ENCODE results near the gene CHD1L.
A peak's percentile ranks its signal among the peaks of the same experiment; 100 is the strongest.
"Not testable (repeated sequence)": the region's sequence is repeated elsewhere in the genome, so short reads cannot be mapped to it uniquely, and the experiment has no call there.

CHD1L gene

GRCh38 chr1:147316968-147317367, 74.5 kb downstream of the CHD1L start:
- Histone ChIP-seq H3K4ac (ENCODE audit: low read length) (no peak overlapping the region), H2BK12ac (ENCODE audit: low read length) (no peak overlapping the region), H3K14ac (ENCODE audit: low read length) (no peak overlapping the region), H3K79me1 (ENCODE audit: low read depth, low read length) (no peaks in the 10 kb centered on the region), H2BK15ac (ENCODE audit: low read length) (no peak overlapping the region), H3K23ac (ENCODE audit: low read depth, low read length, poor library complexity) (no peak overlapping the region), H3K4me2 (ENCODE audit: insufficient read depth, low read length, poor library complexity, severe bottlenecking) (no peak overlapping the region), H2AFZ (ENCODE audit: low read length) (no peak overlapping the region), H3K36me3 (replicated peaks in 1 of 2; ENCODE audit: control insufficient read depth in 2 of 2, insufficient read depth in 2 of 2, low read length in 2 of 2) (no peaks in the 10 kb centered on the region), H2BK5ac (ENCODE audit: low read length) (no peak overlapping the region), H3K4me3 (ENCODE audit: low read length in 2 of 2) (no peak overlapping the region), H3K27me3 (ENCODE audit: control insufficient read depth in 3 of 3, insufficient read depth in 3 of 3, low read depth in 1 of 3, low read length in 3 of 3) (no peaks in the 10 kb centered on the region), H2BK120ac (ENCODE audit: low read depth, low read length) (no peak overlapping the region), H3K27ac (replicated peaks; ENCODE audit: low read length) (no peak overlapping the region), H3K4me1 (ENCODE audit: control insufficient read depth in 2 of 2, insufficient read depth in 1 of 2, low read depth in 1 of 2, low read length in 2 of 2) (no peaks in the 10 kb centered on the region), H3K9ac (ENCODE audit: low read depth, low read length, poor library complexity) (no peak overlapping the region), H4K91ac (ENCODE audit: low read depth, low read length, poor library complexity) (no peak overlapping the region), H3K18ac (ENCODE audit: low read length) (no peak overlapping the region), H3K9me3 (replicated peaks in 1 of 2; ENCODE audit: control insufficient read depth in 2 of 2, insufficient read depth in 1 of 2, low read depth in 1 of 2, low read length in 2 of 2) (peaks cover 0 to 7% of the 10 kb centered on the region in 2 donors), H4K8ac (ENCODE audit: low read depth, low read length) (no peak overlapping the region), H2AK5ac (ENCODE audit: low read depth, low read length) (no peak overlapping the region)
- WGBS, 2 donors (ENCODE audit: extremely low coverage in 2 of 2, insufficient read length in 2 of 2, insufficient replicate concordance in 1 of 2), result no CpG with 5 or more reads among the region's 3 CpGs
- DNase-seq (ENCODE audit: low spot score), result no peak

GRCh38 chr1:147326933-147327687, 84.6 kb downstream of the CHD1L start:
- H4K91ac ChIP-seq (ENCODE audit: low read depth, low read length, poor library complexity); H3K79me1 ChIP-seq (ENCODE audit: low read depth, low read length); H3K4me3 ChIP-seq (ENCODE audit: low read length in 2 of 2); H3K9me3 ChIP-seq (replicated peaks in 1 of 2; ENCODE audit: control insufficient read depth in 2 of 2, insufficient read depth in 1 of 2, low read depth in 1 of 2, low read length in 2 of 2); H3K36me3 ChIP-seq (replicated peaks in 1 of 2; ENCODE audit: control insufficient read depth in 2 of 2, insufficient read depth in 2 of 2, low read length in 2 of 2); H2AK5ac ChIP-seq (ENCODE audit: low read depth, low read length); H3K9ac ChIP-seq (ENCODE audit: low read depth, low read length, poor library complexity); H2BK120ac ChIP-seq (ENCODE audit: low read depth, low read length); H3K18ac ChIP-seq (ENCODE audit: low read length); H3K27ac ChIP-seq (replicated peaks; ENCODE audit: low read length); H2BK5ac ChIP-seq (ENCODE audit: low read length); H3K4ac ChIP-seq (ENCODE audit: low read length); H3K23ac ChIP-seq (ENCODE audit: low read depth, low read length, poor library complexity); H3K14ac ChIP-seq (ENCODE audit: low read length); H2AFZ ChIP-seq (ENCODE audit: low read length); H4K8ac ChIP-seq (ENCODE audit: low read depth, low read length); H2BK12ac ChIP-seq (ENCODE audit: low read length); H3K4me2 ChIP-seq (ENCODE audit: insufficient read depth, low read length, poor library complexity, severe bottlenecking); H2BK15ac ChIP-seq (ENCODE audit: low read length); H3K27me3 ChIP-seq (ENCODE audit: control insufficient read depth in 3 of 3, insufficient read depth in 3 of 3, low read depth in 1 of 3, low read length in 3 of 3); H3K4me1 ChIP-seq (ENCODE audit: control insufficient read depth in 2 of 2, insufficient read depth in 1 of 2, low read depth in 1 of 2, low read length in 2 of 2); DNase-seq (ENCODE audit: low spot score): not testable (repeated sequence)
- no CpG with 5 or more reads among the region's 26 CpGs for WGBS, 2 donors (ENCODE audit: extremely low coverage in 2 of 2, insufficient read length in 2 of 2, insufficient replicate concordance in 1 of 2)

- Histone ChIP-seq H3K79me1 (ENCODE audit: low read depth, low read length) (no peaks in the 10 kb centered on the region), H3K23ac (ENCODE audit: low read depth, low read length, poor library complexity) (no peak overlapping the region), H3K14ac (ENCODE audit: low read length) (no peak overlapping the region), H4K8ac (ENCODE audit: low read depth, low read length) (no peak overlapping the region), H3K18ac (ENCODE audit: low read length) (no peak overlapping the region), H3K4me3 (ENCODE audit: low read length in 2 of 2) (no peak overlapping the region), H3K27me3 (ENCODE audit: control insufficient read depth in 3 of 3, insufficient read depth in 3 of 3, low read depth in 1 of 3, low read length in 3 of 3) (no peaks in the 10 kb centered on the region), H3K4me2 (ENCODE audit: insufficient read depth, low read length, poor library complexity, severe bottlenecking) (no peak overlapping the region), H3K4me1 (ENCODE audit: control insufficient read depth in 2 of 2, insufficient read depth in 1 of 2, low read depth in 1 of 2, low read length in 2 of 2) (peaks cover 0 to 8% of the 10 kb centered on the region in 2 donors), H3K36me3 (replicated peaks in 1 of 2; ENCODE audit: control insufficient read depth in 2 of 2, insufficient read depth in 2 of 2, low read length in 2 of 2) (no peaks in the 10 kb centered on the region), H2AFZ (ENCODE audit: low read length) (no peak overlapping the region), H2BK120ac (ENCODE audit: low read depth, low read length) (no peak overlapping the region), H2BK15ac (ENCODE audit: low read length) (no peak overlapping the region), H3K9me3 (replicated peaks in 1 of 2; ENCODE audit: control insufficient read depth in 2 of 2, insufficient read depth in 1 of 2, low read depth in 1 of 2, low read length in 2 of 2) (no peaks in the 10 kb centered on the region), H2BK5ac (ENCODE audit: low read length) (no peak overlapping the region), H3K4ac (ENCODE audit: low read length) (no peak overlapping the region), H2AK5ac (ENCODE audit: low read depth, low read length) (no peak overlapping the region), H3K9ac (ENCODE audit: low read depth, low read length, poor library complexity) (no peak overlapping the region), H2BK12ac (ENCODE audit: low read length) (no peak overlapping the region), H4K91ac (ENCODE audit: low read depth, low read length, poor library complexity) (no peak overlapping the region), H3K27ac (replicated peaks; ENCODE audit: low read length) (no peak overlapping the region)
- no peak for DNase-seq (ENCODE audit: low spot score)
- WGBS, 2 donors (ENCODE audit: extremely low coverage in 2 of 2, insufficient read length in 2 of 2, insufficient replicate concordance in 1 of 2), result no CpG with 5 or more reads among the region's 5 CpGs
Observed at GRCh38 chr1:147334292-147334691, 91.8 kb downstream of the CHD1L start.

GRCh38 chr1:147336291-147336690, 93.8 kb downstream of the CHD1L start:
- H3K4me2 ChIP-seq (ENCODE audit: insufficient read depth, low read length, poor library complexity, severe bottlenecking), result no peak overlapping the region
- H3K4ac ChIP-seq (ENCODE audit: low read length), result no peak overlapping the region
- H3K14ac ChIP-seq (ENCODE audit: low read length), result no peak overlapping the region
- H3K4me1 ChIP-seq (ENCODE audit: control insufficient read depth in 2 of 2, insufficient read depth in 1 of 2, low read depth in 1 of 2, low read length in 2 of 2), result peaks cover 0 to 8% of the 10 kb centered on the region in 2 donors
- no CpG with 5 or more reads among the region's 2 CpGs for WGBS, 2 donors (ENCODE audit: extremely low coverage in 2 of 2, insufficient read length in 2 of 2, insufficient replicate concordance in 1 of 2)
- H3K4me3 ChIP-seq (ENCODE audit: low read length in 2 of 2), result no peak overlapping the region
- no peak overlapping the region for H4K91ac ChIP-seq (ENCODE audit: low read depth, low read length, poor library complexity)
- H3K9ac ChIP-seq (ENCODE audit: low read depth, low read length, poor library complexity), result no peak overlapping the region
- no peak overlapping the region for H2BK15ac ChIP-seq (ENCODE audit: low read length)
- no peak overlapping the region for H3K18ac ChIP-seq (ENCODE audit: low read length)
- H3K79me1 ChIP-seq (ENCODE audit: low read depth, low read length), result no peaks in the 10 kb centered on the region
- H2AFZ ChIP-seq (ENCODE audit: low read length), result peak overlapping the region; percentile 44
- no peaks in the 10 kb centered on the region for H3K27me3 ChIP-seq (ENCODE audit: control insufficient read depth in 3 of 3, insufficient read depth in 3 of 3, low read depth in 1 of 3, low read length in 3 of 3)
- H3K36me3 ChIP-seq (replicated peaks in 1 of 2; ENCODE audit: control insufficient read depth in 2 of 2, insufficient read depth in 2 of 2, low read length in 2 of 2), result no peaks in the 10 kb centered on the region
- H2BK12ac ChIP-seq (ENCODE audit: low read length), result no peak overlapping the region
- no peak overlapping the region for H3K27ac ChIP-seq (replicated peaks; ENCODE audit: low read length)
- H3K9me3 ChIP-seq (replicated peaks in 1 of 2; ENCODE audit: control insufficient read depth in 2 of 2, insufficient read depth in 1 of 2, low read depth in 1 of 2, low read length in 2 of 2), result no peaks in the 10 kb centered on the region
- H2AK5ac ChIP-seq (ENCODE audit: low read depth, low read length), result no peak overlapping the region
- H2BK120ac ChIP-seq (ENCODE audit: low read depth, low read length), result no peak overlapping the region
- H3K23ac ChIP-seq (ENCODE audit: low read depth, low read length, poor library complexity), result no peak overlapping the region
- H2BK5ac ChIP-seq (ENCODE audit: low read length), result no peak overlapping the region
- DNase-seq (ENCODE audit: low spot score), result no peak
- H4K8ac ChIP-seq (ENCODE audit: low read depth, low read length), result no peak overlapping the region
